ENCODE measurements around the gene MNAT1. TPM values are rescaled to one million over a fixed set of nuclear protein-coding genes. Genes with fewer than 3 reads are reported as not detected.
"Not testable (repeated sequence)": the region's sequence is repeated elsewhere in the genome, so short reads cannot be mapped to it uniquely, and the experiment has no call there.

Gene MNAT1
- total RNA-seq, 1 donor from 2014 or later = 58.4 TPM

GRCh38 chr14:60738843-60739508 lies 4.4 kb downstream of the MNAT1 start:
- DNase-seq (ENCODE audit: low read depth, low spot score) = no peak

- no peak for DNase-seq (ENCODE audit: low read depth, low spot score)
These were observed 10.0 kb downstream of the MNAT1 start for GRCh38 chr14:60744566-60744965.

- DNase-seq (ENCODE audit: low read depth, low spot score) = no peak
These were observed 18.9 kb downstream of the MNAT1 start for GRCh38 chr14:60753264-60754119.

DNA sequence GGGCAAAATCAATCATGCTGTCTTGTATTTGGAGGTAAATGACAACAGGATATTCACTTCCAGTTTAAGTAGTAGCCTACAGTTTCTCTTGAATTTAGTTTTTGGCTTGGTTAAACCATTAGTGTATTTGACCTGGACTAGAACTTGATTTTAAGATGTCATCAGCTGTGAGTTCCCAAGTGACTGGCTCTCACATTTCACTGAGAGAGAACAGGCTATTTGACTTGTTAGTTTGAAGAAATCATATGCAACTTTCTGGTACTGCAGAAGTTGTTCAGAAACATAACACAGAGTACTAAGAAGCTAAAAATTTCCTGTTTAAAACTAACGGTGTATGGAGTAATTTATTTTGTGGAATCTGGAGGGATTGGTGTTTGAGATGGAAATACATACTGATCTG lies 22.3 kb downstream of the MNAT1 start:
- no peak for DNase-seq (ENCODE audit: low read depth, low spot score)

GRCh38 chr14:60757567-60758002 lies 23.0 kb downstream of the MNAT1 start:
- peak; percentile 10 for DNase-seq (ENCODE audit: low read depth, low spot score)

DNA sequence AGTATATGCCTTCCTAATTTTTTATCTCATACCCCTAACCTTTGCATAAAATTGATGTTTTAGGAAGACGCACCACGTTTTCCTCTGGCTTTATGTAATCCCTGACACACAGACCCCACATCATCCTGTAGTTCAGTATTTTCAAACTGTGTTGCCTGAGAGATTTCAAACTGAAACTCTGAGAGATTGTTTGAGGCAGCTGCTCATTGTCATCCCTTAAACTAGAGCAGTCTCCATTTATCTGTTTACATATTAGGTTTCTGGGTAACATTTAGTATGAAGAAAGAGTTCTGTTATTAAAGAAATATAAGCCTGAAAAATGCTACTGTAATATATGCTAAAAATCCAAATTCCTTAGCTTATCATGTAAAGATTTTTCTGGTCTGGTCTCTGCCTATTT lies 24.3 kb downstream of the MNAT1 start:
- no peak for DNase-seq (ENCODE audit: low read depth, low spot score)

GRCh38 chr14:60760209-60760608 lies 25.6 kb downstream of the MNAT1 start:
- no peak for DNase-seq (ENCODE audit: low read depth, low spot score)

DNA sequence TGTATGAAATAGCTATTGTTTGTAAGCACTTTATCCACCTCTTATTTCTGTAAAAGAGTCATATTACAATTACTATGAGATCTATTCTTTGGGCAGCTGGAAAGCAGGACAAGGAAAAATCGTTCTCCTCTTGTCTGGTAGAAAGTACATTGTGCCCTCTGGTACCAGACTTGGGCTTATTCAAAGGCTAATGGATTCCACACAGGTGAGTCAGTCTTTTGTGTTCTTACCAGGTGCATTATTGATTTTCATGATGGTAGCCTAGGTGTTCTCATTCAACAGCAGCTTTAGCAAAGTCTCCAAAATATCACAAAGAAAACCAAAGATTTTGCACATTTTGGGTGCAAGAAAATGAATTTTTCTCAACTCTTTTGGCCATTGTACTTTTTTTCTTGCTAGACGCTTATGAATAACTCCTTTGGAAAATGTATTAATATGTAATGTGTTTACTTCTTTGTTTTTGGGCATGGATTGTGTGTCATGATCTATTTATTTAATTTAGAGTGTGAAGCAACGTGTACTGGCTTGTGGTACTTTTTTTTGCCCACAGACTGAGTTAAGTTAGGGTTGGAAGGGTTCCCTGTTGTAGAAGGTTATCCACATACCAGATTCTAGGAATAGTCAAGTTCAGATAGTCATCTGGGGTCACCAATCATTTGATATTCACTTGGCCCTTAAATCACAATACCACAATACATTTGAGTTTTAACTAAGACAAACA lies 26.2 kb downstream of the MNAT1 start:
- no peak for DNase-seq (ENCODE audit: low read depth, low spot score)

DNA sequence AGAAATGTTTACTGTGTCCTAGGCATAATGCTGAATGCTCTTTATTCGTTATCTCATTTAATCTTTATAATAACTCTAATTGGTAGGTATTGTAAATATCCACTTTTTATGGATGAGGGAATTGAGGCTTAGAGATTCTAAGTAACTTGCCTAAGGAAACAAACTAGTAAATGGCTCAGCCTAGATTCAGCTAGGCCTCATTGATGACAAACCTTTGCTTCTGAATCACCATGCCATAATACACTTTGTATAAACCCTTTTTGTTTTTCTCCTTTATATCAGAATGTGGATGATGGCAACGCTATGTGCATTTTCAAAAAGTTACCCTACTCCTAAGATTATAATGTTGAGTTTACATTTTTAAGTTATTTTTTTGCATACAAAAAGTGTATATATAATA lies 34.0 kb downstream of the MNAT1 start:
- no peak for DNase-seq (ENCODE audit: low read depth, low spot score)

DNA sequence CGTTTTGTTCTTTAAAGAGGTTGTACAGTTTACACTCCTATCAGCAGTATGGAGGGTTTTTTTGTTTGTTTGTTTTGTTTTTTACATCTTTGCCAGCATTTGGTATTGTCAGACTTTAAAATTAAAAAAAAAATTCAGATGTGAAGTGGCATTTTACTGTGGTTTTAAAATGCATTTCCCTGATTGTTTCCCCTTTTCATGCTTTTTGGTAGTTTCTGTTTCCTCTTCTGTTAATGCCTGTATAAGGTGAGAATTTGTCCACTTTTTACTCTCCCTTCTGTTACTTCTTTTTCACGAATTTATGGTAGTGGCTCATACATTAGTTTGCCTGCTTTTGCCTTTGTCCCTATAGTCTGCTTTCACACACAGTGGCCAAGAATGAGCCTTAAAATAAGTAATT lies 36.6 kb downstream of the MNAT1 start:
- DNase-seq (ENCODE audit: low read depth, low spot score) = no peak

DNA sequence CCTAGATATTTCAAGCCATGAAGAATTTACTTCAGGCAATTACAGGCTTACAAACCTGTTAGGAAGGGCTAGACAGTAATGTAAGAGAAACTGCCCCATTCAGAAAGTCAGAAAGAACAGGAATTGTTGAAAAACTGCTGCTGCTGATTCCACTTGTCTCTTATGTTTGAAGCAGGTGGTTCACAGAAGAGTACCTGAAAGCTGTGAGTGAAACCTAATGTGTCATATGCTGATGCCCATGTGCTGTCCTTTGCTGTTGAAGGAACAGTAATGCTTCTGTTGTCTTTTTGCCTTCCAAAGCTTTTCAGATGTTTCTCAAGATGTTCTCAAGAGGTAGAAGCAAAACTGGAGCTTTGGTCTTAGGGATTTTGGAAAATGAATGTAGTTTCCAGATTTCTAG lies 39.0 kb downstream of the MNAT1 start:
- DNase-seq (ENCODE audit: low read depth, low spot score) = no peak

- DNase-seq (ENCODE audit: low read depth, low spot score) = peak; percentile 7
These were observed 40.7 kb downstream of the MNAT1 start for GRCh38 chr14:60775296-60775695.

DNA sequence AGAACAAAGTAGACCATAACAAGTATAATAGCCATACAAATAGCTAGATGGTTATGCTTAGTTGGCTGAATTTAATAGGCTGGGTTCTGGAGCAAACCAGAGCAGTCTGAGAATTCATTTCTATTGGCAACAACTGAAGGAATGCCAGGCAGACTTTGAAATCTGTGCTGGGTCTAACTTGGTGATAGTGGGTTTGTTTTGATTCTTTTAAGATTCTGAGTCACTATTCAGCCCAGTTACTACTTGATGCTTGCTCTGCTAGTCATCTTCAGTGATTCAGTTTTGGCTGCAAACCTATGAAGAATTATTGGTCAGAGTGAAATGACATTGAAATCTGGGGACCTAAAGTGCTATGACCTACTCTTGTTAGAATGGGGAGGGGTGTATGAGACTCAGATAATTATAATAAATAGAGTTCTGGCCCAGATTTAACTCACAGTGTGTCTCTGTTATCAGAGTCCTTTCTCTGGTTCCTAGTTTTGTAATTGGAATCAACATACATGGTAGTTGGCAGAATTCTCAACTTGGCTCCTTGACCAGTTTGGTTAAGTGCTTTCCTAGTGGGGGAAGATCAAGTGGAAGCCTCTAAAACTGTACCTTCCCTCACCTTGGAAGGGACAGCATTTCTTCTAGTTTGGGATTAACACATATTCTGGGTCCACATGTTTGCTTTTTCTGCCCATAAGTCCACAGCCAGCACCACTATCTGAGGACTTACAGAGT lies 43.5 kb downstream of the MNAT1 start:
- DNase-seq (ENCODE audit: low read depth, low spot score) = no peak

DNA sequence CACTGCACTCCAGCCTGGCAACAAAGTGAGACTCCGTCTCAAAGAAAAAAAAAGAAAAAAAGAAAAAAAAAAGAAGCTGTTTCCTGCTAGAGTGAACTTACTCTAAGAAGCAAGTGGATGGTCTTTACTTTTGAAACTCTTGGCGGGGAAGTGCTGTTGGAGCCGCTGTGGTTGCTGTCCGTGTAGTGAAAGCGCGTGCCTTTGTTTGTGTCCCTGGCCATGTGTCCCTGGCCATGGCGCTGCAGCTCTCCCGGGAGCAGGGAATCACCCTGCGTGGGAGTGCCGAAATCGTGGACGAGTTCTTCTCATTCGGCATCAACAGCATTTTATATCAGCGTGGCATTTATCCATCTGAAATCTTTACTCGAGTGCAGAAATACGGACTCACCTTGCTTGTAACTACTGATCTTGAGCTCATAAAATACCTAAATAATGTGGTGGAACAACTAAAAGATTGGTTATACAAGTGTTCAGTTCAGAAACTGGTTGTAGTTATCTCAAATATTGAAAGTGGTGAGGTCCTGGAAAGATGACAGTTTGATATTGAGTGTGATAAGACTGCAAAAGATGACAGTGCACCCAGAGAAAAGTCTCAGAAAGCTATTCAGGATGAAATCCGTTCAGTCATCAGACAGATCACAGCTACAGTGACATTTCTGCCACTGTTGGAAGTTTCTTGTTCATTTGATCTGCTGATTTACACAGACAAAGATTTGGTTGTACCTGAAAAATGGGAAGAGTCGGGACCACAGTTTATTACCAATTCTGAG lies 45.4 kb downstream of the MNAT1 start:
- not testable (repeated sequence) for DNase-seq (ENCODE audit: low read depth, low spot score)

DNA sequence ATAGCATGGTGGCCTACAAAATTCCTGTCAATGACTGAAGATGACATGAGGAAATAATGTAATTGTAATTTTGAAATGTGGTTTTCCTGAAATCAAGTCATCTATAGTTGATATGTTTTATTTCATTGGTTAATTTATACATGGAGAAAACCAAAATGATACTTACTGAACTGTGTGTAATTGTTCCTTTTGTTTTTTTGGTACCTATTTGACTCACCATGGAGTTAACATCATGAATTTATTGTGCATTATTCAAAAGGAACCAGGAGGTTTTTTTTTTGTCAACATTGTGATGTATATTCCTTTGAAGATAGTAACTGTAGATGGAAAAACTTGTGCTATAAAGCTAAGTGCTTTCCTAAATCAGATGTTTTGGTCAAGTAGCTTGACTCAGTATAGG lies 46.0 kb downstream of the MNAT1 start:
- DNase-seq (ENCODE audit: low read depth, low spot score) = not testable (repeated sequence)

DNA sequence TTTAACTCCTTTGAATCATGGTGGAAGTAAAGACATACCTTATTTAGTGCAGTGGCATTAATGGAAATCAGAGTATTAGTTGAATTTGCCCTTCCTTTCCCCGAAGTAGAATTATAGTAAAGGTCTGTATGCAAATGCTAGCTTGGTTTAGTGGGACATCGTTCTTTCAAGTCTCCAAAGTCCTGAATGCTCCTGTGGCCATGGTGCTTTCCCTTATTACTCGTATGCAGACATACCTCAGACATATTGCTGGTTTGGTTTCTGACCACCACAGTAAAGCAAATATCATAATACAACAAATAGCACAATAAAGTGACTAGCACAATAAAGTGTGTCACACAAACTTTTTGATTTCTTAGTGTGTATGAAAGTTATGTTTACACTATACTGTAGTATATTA lies 52.3 kb downstream of the MNAT1 start:
- no peak for DNase-seq (ENCODE audit: low read depth, low spot score)

DNA sequence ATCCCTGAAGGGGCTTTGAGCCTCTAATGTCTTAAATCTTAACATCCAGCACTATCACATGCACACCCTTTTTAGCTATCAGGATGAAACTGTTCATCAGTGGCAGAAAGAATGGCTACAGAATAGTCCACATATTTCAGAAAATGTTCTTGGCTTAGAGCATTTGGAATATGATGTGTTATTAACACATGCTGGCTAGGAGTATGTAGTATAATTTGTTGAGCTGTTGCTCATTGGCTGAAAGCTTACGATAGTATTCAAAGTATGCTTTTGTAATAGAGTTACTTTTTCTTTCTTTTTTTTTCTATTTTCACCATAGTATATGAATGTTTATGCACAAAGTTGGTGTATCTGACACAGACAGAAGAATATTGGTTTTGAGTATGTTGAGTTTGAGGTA lies 55.1 kb downstream of the MNAT1 start:
- DNase-seq (ENCODE audit: low read depth, low spot score) = no peak

DNA sequence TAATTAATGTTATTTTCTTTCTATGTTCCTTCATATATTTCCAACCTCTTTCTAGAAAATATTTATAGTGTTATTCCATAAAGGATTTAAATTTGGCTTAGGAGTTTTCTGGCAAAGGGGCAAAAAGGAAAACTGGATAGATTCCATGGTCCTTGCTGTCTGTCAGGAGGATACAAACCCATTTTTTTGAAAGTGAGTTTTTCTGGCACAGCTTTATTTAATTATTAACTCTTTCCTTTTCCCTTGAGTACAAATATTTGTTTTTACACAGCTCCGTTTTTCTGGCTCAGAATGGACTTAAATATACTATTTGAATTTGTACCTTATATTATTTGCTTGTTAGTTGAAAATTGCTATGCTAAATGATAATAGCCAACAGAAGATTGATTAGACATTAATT lies 56.3 kb downstream of the MNAT1 start:
- DNase-seq (ENCODE audit: low read depth, low spot score) = no peak

DNA sequence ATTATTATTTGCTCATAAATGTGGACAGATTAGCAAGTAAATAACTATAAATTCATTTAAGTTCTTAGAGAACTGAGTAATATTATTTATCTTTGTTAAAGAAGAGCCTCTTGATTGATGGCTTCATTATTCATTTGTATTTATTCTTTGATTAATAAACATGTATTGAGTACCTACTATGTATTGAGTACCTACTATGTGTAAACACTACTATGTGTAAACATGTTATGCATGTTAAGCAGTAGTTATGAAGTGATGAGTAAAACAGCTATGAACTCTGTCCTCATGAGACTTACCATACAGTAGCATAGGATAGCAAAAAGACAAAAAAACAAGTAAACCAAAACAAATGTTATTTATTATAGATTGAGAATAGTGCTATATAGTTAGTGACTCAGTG lies 61.9 kb downstream of the MNAT1 start:
- DNase-seq (ENCODE audit: low read depth, low spot score) = no peak

GRCh38 chr14:60800409-60800808 lies 65.8 kb downstream of the MNAT1 start:
- DNase-seq (ENCODE audit: low read depth, low spot score) = no peak

GRCh38 chr14:60803871-60804270 lies 69.3 kb downstream of the MNAT1 start:
- DNase-seq (ENCODE audit: low read depth, low spot score) = no peak
